GM18909 (cell line): Measurements from ENCODE around the gene PRKCH.

Experiments
- ATAC-seq: cut with Tn5 transposase; IDR thresholded peaks from one replicate; pipeline ENCODE4 v1.9.1; 2021; ENCODE audit warnings: mild to moderate bottlenecking; ENCODE audit not compliant: unreplicated experiment, poor library complexity

Gene PRKCH

GRCh38 chr14:61334197-61334701 is 12.9 kb downstream of the PRKCH start:
- ATAC-seq: no peak

- ATAC-seq: no peak
These were observed 13.7 kb downstream of the PRKCH start for GRCh38 chr14:61335049-61335448.

GRCh38 chr14:61335671-61336275 is 14.4 kb downstream of the PRKCH start:
- ATAC-seq: no peak

GRCh38 chr14:61337893-61338292 is 16.5 kb downstream of the PRKCH start:
- ATAC-seq: no peak

- ATAC-seq: no peak
These were observed 17.1 kb downstream of the PRKCH start for GRCh38 chr14:61338457-61338856.

DNA sequence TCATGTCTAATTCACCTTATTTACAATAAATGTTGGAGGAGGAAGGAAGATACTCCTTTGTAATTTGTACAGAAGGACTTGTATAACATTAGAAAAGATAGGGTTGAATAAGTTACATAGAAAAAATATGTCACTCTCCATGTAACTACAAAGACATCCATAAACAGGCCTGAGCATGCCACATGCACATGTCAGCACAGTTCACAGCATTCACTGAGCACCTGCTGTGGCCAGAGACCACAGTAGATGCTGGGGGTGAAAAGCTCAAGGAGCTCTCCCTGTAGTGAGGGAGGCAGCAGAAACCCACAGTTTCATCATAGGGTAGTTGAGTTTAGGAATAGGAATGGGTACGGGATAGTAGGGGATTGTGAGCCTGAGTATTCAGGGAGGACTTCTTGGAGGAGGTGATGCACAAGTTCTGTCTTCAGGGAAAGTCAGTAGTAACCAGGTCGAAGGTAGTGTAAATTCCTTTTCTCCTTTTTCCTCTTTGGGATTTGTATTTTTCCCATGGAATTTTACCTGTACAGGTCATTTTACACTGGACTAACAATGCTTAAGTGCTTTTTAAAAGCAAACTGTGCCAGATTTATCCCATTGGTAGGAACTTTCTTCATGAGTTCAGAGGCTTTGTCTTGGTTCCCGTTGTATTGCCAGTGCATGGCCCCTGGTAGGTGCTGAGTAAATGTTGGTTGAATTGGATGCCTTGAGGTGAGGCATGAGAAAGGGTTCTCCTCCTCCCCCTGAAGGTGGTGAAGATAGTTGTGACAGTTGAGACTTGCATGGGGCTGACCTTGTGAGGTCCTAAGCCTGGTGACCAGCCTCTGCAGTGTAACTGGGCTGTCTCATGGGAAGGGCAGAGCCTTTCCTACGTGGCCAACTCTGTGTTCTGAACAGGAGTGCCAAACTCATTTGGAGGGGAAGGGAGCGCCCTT is 20.2 kb downstream of the PRKCH start:
- ATAC-seq: no peak

- no peak for ATAC-seq
These were observed 21.1 kb downstream of the PRKCH start for GRCh38 chr14:61342486-61342885.

GRCh38 chr14:61342932-61343331 is 21.6 kb downstream of the PRKCH start:
- no peak for ATAC-seq

GRCh38 chr14:61343471-61343870 is 22.1 kb downstream of the PRKCH start:
- no peak for ATAC-seq

GRCh38 chr14:61343991-61344405 is 22.6 kb downstream of the PRKCH start:
- ATAC-seq: no peak

DNA sequence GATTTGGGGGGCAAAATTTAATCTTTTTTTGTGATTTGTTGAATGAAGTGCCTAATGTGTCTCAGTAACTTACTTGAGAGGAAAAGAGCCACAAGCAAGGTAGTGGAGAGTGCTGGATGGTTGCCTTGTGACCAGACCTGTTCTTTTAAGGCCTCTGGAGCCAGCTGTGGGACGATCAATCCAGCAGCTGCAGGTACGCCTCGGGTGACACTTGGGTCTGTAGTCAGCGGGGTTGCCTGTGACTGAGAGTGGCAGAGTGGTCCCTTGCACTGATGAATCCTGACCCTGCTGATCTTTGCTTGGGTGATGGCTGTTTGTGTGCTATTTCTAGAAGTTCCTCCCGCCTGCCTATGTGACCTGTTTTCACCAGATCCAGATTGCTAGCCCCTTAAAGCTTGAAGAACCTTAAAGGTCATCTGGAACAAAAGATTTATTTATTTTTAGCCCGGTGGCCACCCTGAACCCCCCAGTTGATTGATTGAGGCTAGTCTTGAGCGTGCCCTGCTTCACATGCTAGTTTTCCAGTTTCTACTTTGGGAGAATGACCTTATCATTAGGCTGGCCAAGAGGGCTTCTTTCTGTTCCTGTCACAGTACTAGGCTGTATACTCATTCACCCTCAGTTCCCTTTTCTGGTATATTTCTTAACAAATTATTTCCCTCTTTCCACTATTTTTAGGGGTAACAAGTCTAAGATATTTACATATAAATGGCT is 23.2 kb downstream of the PRKCH start:
- ATAC-seq: no peak

DNA sequence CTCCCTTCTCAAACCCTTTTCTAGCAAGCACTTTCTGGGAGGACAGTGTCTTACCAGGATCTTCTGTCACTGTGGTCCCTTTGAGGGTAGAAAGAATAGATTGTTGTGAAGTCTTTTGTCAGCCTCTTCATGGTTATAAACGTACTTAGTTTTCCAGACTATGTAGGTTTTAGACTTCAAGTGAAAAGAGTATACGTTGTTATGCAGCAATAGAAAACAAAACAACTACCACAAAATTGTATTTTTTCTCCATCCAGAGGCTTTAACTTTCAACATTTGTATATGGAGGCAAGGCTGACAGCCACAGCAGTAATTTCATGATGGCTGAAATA is 23.7 kb downstream of the PRKCH start:
- no peak for ATAC-seq

DNA sequence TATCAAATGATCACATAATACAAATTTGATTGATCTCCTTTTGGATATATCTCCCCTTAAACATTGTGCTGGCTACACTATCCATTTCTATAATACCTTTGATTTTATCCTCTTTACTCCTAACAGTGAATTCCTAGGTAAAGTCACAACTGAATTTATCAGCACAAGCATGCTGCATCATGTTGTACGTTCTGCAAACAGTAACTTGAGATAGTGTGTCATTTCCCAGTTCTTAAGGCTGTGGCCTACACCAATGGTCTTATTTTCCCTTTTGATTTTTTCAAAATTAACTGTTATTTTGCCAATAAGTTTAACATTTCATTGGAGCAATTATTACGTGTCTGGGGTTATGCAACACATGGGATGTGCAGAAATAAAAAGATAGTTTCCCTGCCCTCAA is 24.8 kb downstream of the PRKCH start:
- no peak for ATAC-seq

GRCh38 chr14:61346793-61347192 is 25.4 kb downstream of the PRKCH start:
- no peak for ATAC-seq

GRCh38 chr14:61347826-61348443 is 26.6 kb downstream of the PRKCH start:
- ATAC-seq: no peak

DNA sequence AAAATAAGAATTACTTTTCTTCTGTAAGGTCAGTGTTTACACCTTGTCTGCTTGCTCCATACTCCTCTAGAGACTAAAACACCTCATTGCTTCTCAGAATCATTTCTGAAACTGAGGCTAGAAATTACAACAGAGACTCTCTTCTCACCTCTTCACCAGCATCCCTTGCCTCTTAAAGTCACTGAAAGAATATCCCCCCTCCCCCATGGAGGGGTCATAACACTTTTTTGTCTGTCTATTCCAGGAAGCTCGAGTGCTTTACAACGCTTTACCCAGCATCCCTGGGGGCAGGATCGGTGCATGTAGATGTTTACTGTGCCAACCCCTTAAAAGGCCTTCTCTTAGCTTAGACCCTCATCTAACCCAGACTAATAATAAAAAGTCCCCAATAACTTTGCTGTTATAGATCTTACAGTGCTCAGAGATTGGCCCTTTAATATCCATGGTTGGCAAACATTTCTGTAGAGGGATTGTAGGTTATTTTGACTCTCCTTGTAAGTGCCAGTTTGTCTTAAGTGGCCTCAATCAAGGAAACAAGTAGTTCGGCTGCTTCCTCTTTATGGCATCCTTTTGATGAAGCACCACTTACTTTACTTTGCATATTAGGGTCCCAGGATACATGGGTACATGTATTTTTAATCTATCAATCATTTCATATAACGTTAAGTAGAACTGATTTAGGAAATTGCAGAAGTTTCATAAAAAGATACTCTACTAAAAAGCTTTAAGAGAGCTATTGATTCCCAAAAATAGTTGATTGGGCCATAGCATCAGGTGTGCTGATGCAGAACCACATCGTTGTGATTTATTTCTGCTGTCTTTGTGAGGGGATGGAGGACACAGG is 29.3 kb downstream of the PRKCH start:
- ATAC-seq: no peak

DNA sequence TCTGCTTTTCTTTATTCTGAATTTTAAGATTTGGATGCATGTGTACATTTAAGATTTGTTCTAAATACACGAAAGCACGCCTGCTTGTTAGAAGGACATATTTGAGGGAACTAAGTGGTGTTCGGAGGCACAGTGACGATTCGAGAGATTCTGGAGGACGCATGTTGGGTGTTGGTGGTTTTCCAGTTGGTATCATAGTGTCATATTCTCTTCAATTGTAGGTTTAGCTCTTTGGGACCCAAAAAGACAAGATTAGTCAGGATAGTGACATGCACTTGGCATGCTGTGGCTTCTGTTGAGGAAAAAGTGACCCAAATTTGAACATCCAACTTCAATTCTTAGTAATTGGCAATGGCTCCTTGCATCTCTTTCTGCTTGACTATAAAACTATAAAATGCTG is 30.1 kb downstream of the PRKCH start:
- no peak for ATAC-seq

- no peak for ATAC-seq
These were observed 34.5 kb downstream of the PRKCH start for GRCh38 chr14:61355892-61356325.

DNA sequence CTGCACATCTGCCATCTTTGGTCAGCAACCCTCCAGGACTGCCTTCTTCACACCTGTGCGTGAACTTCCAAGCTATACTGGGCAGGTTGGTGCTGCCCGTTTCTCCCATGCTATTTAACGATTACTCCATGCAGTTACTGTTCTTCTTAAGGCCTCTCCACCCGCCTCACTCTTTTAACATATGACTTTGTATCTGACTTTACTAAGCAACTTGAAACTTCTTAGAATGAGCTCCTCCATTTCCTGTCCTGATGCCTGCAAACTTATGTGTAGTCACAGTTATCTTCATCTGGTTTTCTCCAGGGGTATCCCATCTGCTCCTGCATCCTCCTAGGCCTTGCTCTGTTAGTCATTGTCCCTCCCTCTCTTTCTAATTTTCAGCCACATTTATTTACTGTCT is 35.7 kb downstream of the PRKCH start:
- no peak for ATAC-seq
